Fibroblast of skin of left biceps (primary cell): Measurements from ENCODE around the gene RNF135.
"Not testable (repeated sequence)": the region's sequence is repeated elsewhere in the genome, so short reads cannot be mapped to it uniquely, and the experiment has no call there.

Experiments
- DNase-seq, 2 experiments: peaks; one replicate each; pipeline ENCODE4 v3.0.0-alpha.2; 2013; ENCODE audit warnings: low read depth in 2 of 2

Gene RNF135

GRCh38 chr17:30954046-30954830, 16.6 kb upstream of the RNF135 start:
- no peak for DNase-seq

- no peak for DNase-seq
These were observed 14.0 kb upstream of the RNF135 start for GRCh38 chr17:30956764-30957374.

- no peak for DNase-seq
These were observed 13.1 kb upstream of the RNF135 start for GRCh38 chr17:30957741-30958140.

- DNase-seq, result no peak
These were observed 12.7 kb upstream of the RNF135 start for GRCh38 chr17:30958187-30958586.

- DNase-seq, result no peak
These were observed 9.3 kb upstream of the RNF135 start for GRCh38 chr17:30961209-30962188.

- DNase-seq, result not testable (repeated sequence)
These were observed 6.5 kb upstream of the RNF135 start for GRCh38 chr17:30964312-30964711.

- DNase-seq, result no peak
These were observed 6.0 kb upstream of the RNF135 start for GRCh38 chr17:30964876-30965275.

GRCh38 chr17:30965686-30966085, 5.2 kb upstream of the RNF135 start:
- DNase-seq, result no peak

GRCh38 chr17:30967911-30968310, 2.9 kb upstream of the RNF135 start:
- not testable (repeated sequence) for DNase-seq

GRCh38 chr17:30969989-30970830, 629 bp upstream of the RNF135 start:
- no peak for DNase-seq

GRCh38 chr17:30975042-30975820, 4.4 kb downstream of the RNF135 start:
- DNase-seq, result no peak

GRCh38 chr17:30979919-30980318, 9.1 kb downstream of the RNF135 start:
- not testable (repeated sequence) for DNase-seq

- no peak for DNase-seq
These were observed 11.0 kb downstream of the RNF135 start for GRCh38 chr17:30981531-30982519.

- no peak for DNase-seq
These were observed 12.0 kb downstream of the RNF135 start for GRCh38 chr17:30982855-30983254.

GRCh38 chr17:30990458-30990857, 19.6 kb downstream of the RNF135 start:
- no peak for DNase-seq

GRCh38 chr17:30992551-30992950, 21.7 kb downstream of the RNF135 start:
- no peak for DNase-seq

- no peak for DNase-seq
These were observed 24.5 kb downstream of the RNF135 start for GRCh38 chr17:30995347-30995746.

- DNase-seq, result no peak
These were observed 25.6 kb downstream of the RNF135 start for GRCh38 chr17:30996486-30996885.

GRCh38 chr17:30997270-30997669, 26.4 kb downstream of the RNF135 start:
- no peak for DNase-seq
